Brain microvascular endothelial cell (primary cell): ENCODE measurements around the gene TNFRSF21.

Source experiments
- DNase-seq: peaks from one replicate; pipeline ENCODE4 v3.0.0-alpha.2; 2020
- H3K27ac ChIP-seq: fragments of 250-450 bp; sonication (Bioruptor Pico); 2 replicates; pipeline ENCODE4 v1.5.1; 2020; ENCODE audit warnings: mild to moderate bottlenecking, moderate library complexity
- H3K27me3 ChIP-seq: fragments of 250-450 bp; sonication (Bioruptor Pico); replicated peaks from 2 replicates; pipeline ENCODE4 v1.5.1; 2020; ENCODE audit warnings: mild to moderate bottlenecking
- H3K36me3 ChIP-seq: fragments of 250-450 bp; sonication (Bioruptor Pico); replicated peaks from 2 replicates; pipeline ENCODE4 v1.5.1; 2020; ENCODE audit warnings: mild to moderate bottlenecking
- H3K4me3 ChIP-seq: 2 replicates; pipeline ENCODE4 v1.5.1; 2011; ENCODE audit warnings: low read depth, mild to moderate bottlenecking, control low read depth, low read length, moderate library complexity
- in situ Hi-C: cut with HindIII; loops from 2 replicates; pipeline ENCODE4 v1.10.0; 2017; ENCODE audit warnings: low sequenced_read_pairs, low pct_ligation_motif_present
- TF ChIP-seq, protein P1 (sequence below): IDR thresholded peaks from 2 replicates; pipeline ENCODE4 v1.5.1; 2011; ENCODE audit warnings: low read depth, mild to moderate bottlenecking, moderate library complexity, low read length, control low read depth, inconsistent platforms; ENCODE audit errors: missing control alignments

TNFRSF21 gene

GRCh38 chr6:47181681-47182080 lies 128.0 kb downstream of the TNFRSF21 start:
- H3K27ac ChIP-seq = no peak overlapping the region
- H3K4me3 ChIP-seq = no peak overlapping the region
- in situ Hi-C loops = no loop called here
- no peaks in the 10 kb centered on the region for H3K36me3 ChIP-seq
- H3K27me3 ChIP-seq = no peaks in the 10 kb centered on the region
- TF ChIP-seq, protein P1, sequence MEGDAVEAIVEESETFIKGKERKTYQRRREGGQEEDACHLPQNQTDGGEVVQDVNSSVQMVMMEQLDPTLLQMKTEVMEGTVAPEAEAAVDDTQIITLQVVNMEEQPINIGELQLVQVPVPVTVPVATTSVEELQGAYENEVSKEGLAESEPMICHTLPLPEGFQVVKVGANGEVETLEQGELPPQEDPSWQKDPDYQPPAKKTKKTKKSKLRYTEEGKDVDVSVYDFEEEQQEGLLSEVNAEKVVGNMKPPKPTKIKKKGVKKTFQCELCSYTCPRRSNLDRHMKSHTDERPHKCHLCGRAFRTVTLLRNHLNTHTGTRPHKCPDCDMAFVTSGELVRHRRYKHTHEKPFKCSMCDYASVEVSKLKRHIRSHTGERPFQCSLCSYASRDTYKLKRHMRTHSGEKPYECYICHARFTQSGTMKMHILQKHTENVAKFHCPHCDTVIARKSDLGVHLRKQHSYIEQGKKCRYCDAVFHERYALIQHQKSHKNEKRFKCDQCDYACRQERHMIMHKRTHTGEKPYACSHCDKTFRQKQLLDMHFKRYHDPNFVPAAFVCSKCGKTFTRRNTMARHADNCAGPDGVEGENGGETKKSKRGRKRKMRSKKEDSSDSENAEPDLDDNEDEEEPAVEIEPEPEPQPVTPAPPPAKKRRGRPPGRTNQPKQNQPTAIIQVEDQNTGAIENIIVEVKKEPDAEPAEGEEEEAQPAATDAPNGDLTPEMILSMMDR = no peak
- DNase-seq = no peak
